Activated CD4-positive, CD25-positive, alpha-beta regulatory T cell treated with anti-CD3 and anti-CD28 coated beads, Interleukin-2, amount 50 U/mL, for 24 hours (primary cell): ENCODE data around the gene ARHGAP29.
A peak's percentile ranks its signal among the peaks of the same experiment; 100 is the strongest.

Experiments
- ATAC-seq, 2 donors: fragments of 150-1000 bp; cut with Tn5 transposase; one replicate each; pipeline ENCODE4 v1.10.0; 2021; ENCODE audit warnings: mild to moderate bottlenecking in 1 of 2, moderate library complexity in 1 of 2

ARHGAP29 gene

GRCh38 chr1:94260635-94261387 is 23.4 kb upstream of the ARHGAP29 start:
- ATAC-seq: no peak

DNA sequence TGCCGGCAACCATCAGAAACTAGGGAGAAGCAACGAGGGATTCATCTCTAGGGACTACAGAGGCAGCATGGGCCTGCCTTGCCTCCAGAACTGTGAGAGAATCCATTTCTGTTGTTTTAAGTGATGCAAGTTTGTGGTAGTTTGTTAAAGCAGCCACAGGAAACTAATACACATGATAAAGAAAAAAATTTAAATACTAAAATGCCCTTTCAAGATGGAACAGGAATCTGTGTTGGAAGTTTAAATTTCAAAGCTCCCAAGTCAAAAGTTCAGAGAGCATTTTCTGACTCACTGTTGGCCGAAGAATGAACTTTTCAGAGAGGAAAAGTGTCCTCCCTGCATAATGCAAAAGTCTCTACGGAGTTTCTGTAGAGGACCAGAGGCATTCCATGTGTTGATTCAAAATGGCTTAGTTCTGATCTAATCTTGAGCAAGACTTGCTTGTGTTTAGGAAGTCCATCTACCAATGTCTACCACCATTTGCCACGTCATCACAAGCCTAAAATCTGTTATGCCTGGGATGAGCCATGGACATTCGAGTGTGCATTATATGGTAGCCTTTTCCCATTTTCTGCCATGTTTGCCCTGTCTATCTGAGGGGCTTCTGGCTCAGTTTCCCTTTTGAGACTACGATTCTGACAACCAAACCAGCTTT is 22.4 kb upstream of the ARHGAP29 start:
- ATAC-seq: no peak

GRCh38 chr1:94258873-94259331 is 21.5 kb upstream of the ARHGAP29 start:
- no peak for ATAC-seq

DNA sequence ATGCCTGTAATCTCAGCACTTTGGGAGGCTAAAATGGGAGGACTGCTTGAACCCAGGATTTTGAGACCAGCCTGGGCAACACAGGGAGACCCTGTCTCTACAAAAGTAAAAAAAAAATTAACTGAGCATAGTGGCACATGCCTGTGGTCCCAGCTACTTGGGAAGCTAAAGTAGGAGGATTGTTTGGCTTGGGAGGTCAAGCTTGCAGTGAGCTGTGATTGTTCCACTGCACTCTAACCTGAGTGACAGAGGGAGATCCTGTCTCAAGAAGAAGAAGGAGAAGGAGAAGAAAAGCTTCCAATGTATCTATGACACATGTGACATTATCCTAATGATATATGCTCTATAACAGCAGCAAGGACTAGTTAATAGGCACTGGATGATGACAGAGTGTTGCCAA is 20.1 kb upstream of the ARHGAP29 start:
- no peak for ATAC-seq

- no peak for ATAC-seq
Observed at GRCh38 chr1:94255476-94255875, 18.1 kb upstream of the ARHGAP29 start.

- ATAC-seq: no peak
Observed at GRCh38 chr1:94254073-94254810, 16.9 kb upstream of the ARHGAP29 start.

- ATAC-seq: no peak
Observed at GRCh38 chr1:94253456-94254017, 16.2 kb upstream of the ARHGAP29 start.

GRCh38 chr1:94250341-94250740 is 13.0 kb upstream of the ARHGAP29 start:
- no peak for ATAC-seq

DNA sequence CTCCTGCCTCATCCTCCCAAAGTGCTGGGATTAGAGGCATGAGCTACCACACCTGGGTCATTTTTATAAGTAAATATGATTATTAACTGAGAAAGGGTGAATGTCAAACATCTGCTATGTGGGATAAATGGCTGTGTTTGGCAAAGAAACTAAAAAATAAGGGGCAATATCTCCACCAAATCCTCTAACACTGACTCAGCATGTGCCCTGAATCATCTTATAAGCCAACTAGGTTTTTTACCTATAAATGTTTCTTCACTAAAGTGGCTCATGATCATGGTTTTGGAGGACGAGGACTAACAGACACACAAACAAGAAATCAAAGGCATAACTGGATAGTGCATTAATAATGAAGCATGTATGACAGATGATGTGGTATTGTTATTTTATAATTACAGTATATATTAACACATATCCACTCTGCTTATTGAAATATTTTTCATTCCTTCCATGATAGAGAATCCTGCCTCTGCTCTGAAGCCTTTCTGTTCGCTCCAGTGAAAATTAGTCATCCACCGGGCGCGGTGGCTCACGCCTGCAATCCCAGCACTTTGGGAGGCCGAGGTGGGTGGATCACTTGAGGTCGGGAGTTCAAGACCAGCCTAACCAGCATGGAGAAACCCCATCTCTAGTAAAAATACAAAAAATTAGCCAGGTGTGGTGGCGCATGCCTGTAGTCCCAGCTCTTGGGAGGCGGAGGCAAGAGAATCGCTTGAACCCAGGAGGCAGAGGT is 11.7 kb upstream of the ARHGAP29 start:
- ATAC-seq: no peak

- ATAC-seq: peak; percentile 41 to 65
Observed at GRCh38 chr1:94247138-94248094, 10.0 kb upstream of the ARHGAP29 start.

- no peak for ATAC-seq
Observed at GRCh38 chr1:94246692-94247137, 9.3 kb upstream of the ARHGAP29 start.

- no peak for ATAC-seq
Observed at GRCh38 chr1:94245747-94246438, 8.5 kb upstream of the ARHGAP29 start.

DNA sequence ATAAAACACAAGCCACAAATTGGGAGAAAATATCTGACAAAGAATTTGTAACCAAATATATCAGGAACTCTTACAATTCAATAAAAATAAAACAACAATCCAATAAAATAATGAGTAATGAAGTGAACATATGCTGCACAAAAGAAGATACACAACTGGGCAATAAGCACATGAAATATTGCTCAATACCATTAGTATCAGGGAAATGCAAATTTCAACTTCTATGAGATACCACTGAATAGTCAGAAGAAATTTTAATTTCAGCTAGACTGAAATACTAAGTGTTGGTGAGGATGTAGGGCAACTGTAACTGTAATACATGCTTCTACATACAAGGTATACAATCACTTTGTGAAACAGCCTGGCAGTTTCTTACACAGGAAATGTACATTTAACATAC is 7.4 kb upstream of the ARHGAP29 start:
- no peak for ATAC-seq

DNA sequence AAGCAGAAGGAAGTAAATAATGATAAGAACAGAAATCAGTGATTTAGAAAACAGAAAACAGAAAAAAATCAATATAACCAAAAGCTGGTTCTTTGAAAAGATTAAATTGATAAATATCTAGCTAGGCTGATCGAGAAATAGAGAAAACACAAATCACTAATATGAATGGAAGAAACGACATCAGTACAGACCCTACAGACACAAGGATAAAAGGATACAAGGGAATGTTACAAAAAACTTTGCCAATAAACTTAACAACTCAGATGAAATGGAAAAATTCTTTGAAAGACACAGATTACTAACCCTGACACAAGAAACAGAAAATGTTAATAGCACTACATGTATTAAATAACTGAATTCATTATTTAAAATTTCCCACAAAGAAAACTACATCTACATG is 6.3 kb upstream of the ARHGAP29 start:
- no peak for ATAC-seq

DNA sequence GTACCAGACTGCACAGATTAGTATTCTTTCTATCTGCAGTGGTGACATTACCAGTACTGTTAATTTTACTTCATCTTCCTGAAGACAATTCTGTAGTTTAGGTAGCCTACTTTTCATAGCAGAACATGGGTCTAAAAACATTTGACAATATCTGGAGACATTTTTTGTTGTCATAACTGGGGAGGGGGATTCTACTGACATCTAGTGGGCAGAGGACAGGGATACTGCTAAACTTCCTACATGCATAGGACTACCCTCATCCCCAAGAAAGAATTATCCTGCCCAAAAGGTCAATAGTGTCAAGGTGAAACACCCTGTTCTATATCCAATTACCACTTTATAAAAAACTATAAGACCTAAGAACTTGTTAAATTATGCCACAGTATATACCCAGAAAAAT is 3.4 kb upstream of the ARHGAP29 start:
- no peak for ATAC-seq

DNA sequence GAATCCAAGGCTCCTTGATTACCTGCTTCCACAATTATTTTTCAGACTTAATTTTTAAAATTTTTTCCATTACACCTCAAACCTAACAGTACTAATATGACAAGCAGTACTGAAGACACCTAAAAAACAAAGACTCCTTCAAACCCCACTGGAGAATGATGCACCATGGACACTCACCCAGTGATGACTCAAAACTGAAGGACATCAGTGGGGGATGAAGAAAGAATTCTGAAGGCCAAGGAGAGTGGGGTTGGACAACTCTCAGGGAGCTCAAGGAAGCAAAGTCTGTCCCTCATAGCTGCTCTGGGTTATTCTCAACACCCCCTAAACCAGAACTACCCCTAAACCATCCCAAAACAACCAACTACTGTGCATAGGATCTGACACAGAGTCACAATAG is 2.4 kb upstream of the ARHGAP29 start:
- ATAC-seq: no peak

DNA sequence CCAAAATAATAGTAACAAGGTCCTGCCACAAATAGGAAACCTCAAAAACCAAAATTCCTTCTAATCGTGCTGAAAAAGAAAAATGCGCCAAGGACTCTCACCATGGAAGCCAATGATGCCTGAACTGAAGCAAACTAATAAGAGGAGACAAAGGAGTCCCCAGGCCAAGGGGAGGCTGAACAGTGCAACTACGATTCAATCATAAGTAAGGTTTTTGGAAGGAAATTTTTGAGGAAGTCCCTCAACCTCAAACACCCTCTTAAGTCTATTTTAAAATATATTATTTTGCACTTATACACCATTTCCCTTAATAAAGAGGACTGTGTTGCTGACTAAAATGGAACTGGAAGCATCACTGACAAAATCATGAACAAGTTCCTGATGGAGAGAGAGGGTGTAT is 1.7 kb upstream of the ARHGAP29 start:
- ATAC-seq: no peak

DNA sequence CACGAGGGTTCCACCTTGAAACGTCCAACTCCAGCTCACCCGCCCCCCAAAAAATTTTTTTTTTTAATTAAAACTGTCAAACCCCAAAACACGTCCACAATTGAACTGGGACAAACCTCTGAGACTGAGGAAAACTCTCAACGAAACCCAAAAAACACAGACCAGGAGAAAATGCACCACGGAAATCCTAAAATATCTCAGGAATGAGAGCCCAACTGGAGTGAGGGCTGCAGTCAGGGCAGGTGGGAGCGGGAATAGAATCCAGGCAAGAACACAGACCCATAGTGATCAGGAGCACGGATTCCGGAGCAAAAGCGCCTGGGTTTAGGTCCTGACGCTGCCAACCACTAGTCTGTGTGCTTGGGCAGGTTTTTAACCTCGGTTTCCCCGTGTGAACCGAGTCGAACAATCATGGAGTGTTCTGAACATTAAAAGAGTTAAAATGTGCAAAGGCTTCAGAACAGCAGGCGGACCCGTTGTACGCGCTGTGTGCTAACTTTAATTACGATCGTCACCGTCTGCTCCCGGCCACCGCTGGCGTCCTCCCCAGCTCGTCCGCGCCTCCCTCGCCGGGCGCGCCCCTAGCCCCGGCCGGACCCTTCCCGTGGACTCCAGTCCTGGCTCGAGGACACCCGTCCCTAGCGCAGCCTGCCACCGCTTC is 624 bp downstream of the ARHGAP29 start:
- ATAC-seq: no peak

GRCh38 chr1:94236013-94236491 is 1.3 kb downstream of the ARHGAP29 start:
- ATAC-seq: no peak
